ENCODE results near the gene PARD6G. TPM values are rescaled to one million over a fixed set of nuclear protein-coding genes. Genes with fewer than 3 reads are reported as not detected.

The PARD6G gene
- total and polyA plus RNA-seq, 10 of the 15 experiments (the other 5 are each of a cell fraction or from before 2014, with no cell fraction given) = 0.20 to 2.0 (median 0.60) TPM

DNA sequence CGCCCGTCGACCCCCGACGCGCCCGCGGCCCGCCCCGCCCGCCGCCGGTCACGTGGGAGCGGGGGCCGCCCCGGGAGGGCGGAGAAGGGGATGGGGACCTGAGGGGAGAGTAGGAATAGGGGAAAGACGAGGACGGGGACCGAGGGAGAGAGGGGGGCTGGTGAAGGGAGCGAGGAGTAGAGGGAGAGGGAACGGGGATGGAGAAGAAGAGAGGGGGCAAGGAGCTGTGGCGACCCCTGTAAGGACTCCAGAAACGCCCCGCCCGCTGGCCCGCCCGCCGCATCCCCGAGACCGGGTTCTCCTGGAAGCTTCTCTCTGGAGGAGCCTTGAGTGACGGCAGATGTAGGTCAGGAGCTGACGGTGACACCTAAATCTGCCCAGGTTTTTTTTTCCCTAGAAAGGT lies 137.6 kb downstream of the PARD6G start (continued):
- no peak for TF ChIP-seq ZBTB33 (IDR thresholded peaks at IDR 0.05)
- TF ChIP-seq LARP7 (IDR thresholded peaks at IDR 0.05) = no peak
- no peak for TF ChIP-seq MEF2B (IDR thresholded peaks at IDR 0.05; ENCODE audit: partially characterized antibody, poor library complexity, severe bottlenecking)
- TF ChIP-seq BHLHE40 (IDR thresholded peaks at IDR 0.05; ENCODE audit: borderline replicate concordance in 1 of 2, low read depth in 2 of 2, low read length in 1 of 2) = peak in 1 of 2 experiments; percentile 72; a peak in 2 of 4 replicates
- TF ChIP-seq RUNX3 (IDR thresholded peaks at IDR 0.05; ENCODE audit: low read length) = no peak
- no peak for TF ChIP-seq BCL11A (IDR thresholded peaks at IDR 0.05; ENCODE audit: low read depth, low read length)
- TF ChIP-seq EZH2 (IDR thresholded peaks at IDR 0.05; ENCODE audit: borderline replicate concordance, control insufficient read depth, low read depth, low read length) = no peak
- TF ChIP-seq ZZZ3 (IDR thresholded peaks at IDR 0.05; ENCODE audit: control insufficient read depth, insufficient read length, low read depth) = no peak
- TF ChIP-seq, protein P1, sequence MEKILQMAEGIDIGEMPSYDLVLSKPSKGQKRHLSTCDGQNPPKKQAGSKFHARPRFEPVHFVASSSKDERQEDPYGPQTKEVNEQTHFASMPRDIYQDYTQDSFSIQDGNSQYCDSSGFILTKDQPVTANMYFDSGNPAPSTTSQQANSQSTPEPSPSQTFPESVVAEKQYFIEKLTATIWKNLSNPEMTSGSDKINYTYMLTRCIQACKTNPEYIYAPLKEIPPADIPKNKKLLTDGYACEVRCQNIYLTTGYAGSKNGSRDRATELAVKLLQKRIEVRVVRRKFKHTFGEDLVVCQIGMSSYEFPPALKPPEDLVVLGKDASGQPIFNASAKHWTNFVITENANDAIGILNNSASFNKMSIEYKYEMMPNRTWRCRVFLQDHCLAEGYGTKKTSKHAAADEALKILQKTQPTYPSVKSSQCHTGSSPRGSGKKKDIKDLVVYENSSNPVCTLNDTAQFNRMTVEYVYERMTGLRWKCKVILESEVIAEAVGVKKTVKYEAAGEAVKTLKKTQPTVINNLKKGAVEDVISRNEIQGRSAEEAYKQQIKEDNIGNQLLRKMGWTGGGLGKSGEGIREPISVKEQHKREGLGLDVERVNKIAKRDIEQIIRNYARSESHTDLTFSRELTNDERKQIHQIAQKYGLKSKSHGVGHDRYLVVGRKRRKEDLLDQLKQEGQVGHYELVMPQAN (conservative IDR thresholded peaks at IDR 0.05) = no peak
- TF ChIP-seq ZBTB40 (IDR thresholded peaks at IDR 0.05; ENCODE audit: borderline replicate concordance) = no peak
- TF ChIP-seq RAD51 (IDR thresholded peaks at IDR 0.05) = peak; percentile 73
- no peak for TF ChIP-seq SIX5 (IDR thresholded peaks at IDR 0.05; ENCODE audit: low read depth, low read length, severe bottlenecking)

Data from GM12878 (cell line).